GM21737 (cell line): Measurements from ENCODE around the gene ARHGAP26.

Experiments used
- ATAC-seq: cut with Tn5 transposase; IDR thresholded peaks from one replicate; pipeline ENCODE4 v1.9.1; 2021; ENCODE audit warnings: mild to moderate bottlenecking, moderate library complexity; ENCODE audit not compliant: unreplicated experiment

The ARHGAP26 gene

GRCh38 chr5:143213231-143213850 is 443.2 kb downstream of the ARHGAP26 start:
- ATAC-seq, result no peak

GRCh38 chr5:143213851-143214363 is 443.7 kb downstream of the ARHGAP26 start:
- peak; percentile 55 for ATAC-seq

- no peak for ATAC-seq
Observed at GRCh38 chr5:143214458-143214857, 444.3 kb downstream of the ARHGAP26 start.

GRCh38 chr5:143214890-143215289 is 444.7 kb downstream of the ARHGAP26 start:
- no peak for ATAC-seq

- no peak for ATAC-seq
Observed at GRCh38 chr5:143215690-143216089, 445.5 kb downstream of the ARHGAP26 start.

GRCh38 chr5:143216211-143216610 is 446.0 kb downstream of the ARHGAP26 start:
- no peak for ATAC-seq

- no peak for ATAC-seq
Observed at GRCh38 chr5:143217065-143217803, 447.1 kb downstream of the ARHGAP26 start.

- ATAC-seq, result no peak
Observed at GRCh38 chr5:143217804-143218160, 447.6 kb downstream of the ARHGAP26 start.

- ATAC-seq, result no peak
Observed at GRCh38 chr5:143218517-143219170, 448.5 kb downstream of the ARHGAP26 start.

GRCh38 chr5:143219696-143220095 is 449.5 kb downstream of the ARHGAP26 start:
- ATAC-seq, result no peak

- no peak for ATAC-seq
Observed at GRCh38 chr5:143220748-143221251, 450.6 kb downstream of the ARHGAP26 start.

- ATAC-seq, result peak; percentile 65
Observed at GRCh38 chr5:143222287-143223231, 452.4 kb downstream of the ARHGAP26 start.

- no peak for ATAC-seq
Observed at GRCh38 chr5:143224672-143225071, 454.5 kb downstream of the ARHGAP26 start.

- no peak for ATAC-seq
Observed at GRCh38 chr5:143225511-143225910, 455.3 kb downstream of the ARHGAP26 start.

GRCh38 chr5:143226361-143226760 is 456.2 kb downstream of the ARHGAP26 start:
- no peak for ATAC-seq

GRCh38 chr5:143226872-143227271 is 456.7 kb downstream of the ARHGAP26 start:
- no peak for ATAC-seq

GRCh38 chr5:143227301-143227700 is 457.1 kb downstream of the ARHGAP26 start:
- no peak for ATAC-seq

GRCh38 chr5:143228597-143229293 is 458.6 kb downstream of the ARHGAP26 start:
- no peak for ATAC-seq

GRCh38 chr5:143229426-143229895 is 459.3 kb downstream of the ARHGAP26 start:
- ATAC-seq, result peak; percentile 40
